CD4-positive, alpha-beta T cell treated with Interleukin-1 beta for 1 hour (primary cell): Measurements from ENCODE around the gene MLF2.

Experiments used
- DNase-seq, 2 donors: peaks; one replicate each; pipeline ENCODE4 v3.0.0-alpha.2; 2020 to 2022

The MLF2 gene

DNA sequence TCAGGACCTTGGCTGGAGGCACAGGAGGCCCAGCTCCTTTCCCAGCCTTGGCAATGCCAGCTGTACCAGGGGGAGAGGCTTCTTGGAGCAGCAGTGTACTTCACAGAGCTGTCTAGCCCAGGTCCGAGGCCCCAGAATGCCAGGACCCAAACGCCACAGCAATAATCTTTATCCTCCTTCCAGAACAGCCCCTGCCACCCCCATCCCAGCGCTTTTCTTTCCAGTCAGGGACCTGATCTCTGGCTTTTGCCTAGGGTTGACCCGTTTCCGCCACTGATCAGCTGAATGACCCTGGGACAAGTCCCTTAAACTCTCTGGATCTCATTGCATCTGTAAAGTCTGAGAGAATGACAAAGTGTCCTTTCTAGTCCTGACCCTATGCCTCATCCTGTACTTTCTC, 24.4 kb upstream of the MLF2 start:
- no peak for DNase-seq

DNA sequence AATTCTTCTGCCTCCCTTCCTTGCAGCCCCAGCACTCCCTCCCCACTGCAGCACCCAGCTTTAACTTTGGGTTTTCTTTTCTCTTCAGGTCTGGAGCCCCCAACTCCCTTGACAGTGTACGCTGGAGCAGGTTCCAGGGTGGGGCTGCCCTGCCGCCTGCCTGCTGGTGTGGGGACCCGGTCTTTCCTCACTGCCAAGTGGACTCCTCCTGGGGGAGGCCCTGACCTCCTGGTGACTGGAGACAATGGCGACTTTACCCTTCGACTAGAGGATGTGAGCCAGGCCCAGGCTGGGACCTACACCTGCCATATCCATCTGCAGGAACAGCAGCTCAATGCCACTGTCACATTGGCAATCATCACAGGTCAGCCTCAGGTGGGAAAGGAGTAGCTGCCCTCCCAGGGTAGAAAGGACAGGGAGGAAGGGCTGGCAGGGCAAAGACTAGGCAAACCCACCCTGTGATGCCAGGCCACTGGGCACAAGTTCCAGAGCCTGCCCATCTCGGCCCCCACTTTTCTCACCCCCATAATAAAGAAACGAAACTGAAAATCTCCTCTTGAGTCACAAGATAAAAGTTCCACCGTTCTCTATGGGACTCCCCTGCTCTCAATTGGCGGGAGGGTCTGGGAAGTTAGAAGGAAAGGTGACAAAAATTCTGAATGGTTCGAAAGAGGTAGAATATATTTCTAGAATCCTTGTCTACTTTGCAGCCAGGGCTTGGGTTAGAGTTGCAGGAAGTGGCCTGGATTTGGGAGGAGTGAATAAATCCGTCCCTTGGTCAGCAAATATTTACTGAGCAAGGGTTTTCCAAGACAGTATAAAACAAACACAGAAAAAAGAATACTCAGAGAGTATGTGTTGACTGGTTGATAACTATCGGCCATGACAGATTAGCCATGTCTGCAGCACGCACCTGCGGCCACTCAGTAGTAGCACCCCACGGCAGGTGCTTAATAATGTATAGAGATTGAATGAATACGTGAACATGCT, 22.5 kb upstream of the MLF2 start:
- DNase-seq = no peak

DNA sequence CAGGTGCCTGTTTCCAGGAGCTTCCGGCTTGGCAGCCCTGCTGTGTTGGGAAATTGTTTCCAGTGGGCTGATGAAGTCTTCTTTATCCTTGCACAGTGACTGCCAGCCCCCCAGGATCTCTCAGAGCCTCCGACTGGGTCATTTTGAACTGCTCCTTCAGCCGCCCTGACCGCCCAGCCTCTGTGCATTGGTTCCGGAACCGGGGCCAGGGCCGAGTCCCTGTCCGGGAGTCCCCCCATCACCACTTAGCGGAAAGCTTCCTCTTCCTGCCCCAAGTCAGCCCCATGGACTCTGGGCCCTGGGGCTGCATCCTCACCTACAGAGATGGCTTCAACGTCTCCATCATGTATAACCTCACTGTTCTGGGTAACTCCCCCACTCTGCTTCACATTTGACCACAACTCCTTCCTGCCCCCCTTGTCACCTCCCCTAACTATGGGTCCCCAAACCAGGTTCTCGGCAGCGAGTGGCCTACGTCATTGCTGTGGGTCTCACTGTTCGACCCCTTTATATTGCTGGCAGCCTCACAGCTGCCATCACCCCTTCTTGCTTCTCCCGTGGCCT, 21.6 kb upstream of the MLF2 start:
- DNase-seq = peak; percentile 58 to 74

DNA sequence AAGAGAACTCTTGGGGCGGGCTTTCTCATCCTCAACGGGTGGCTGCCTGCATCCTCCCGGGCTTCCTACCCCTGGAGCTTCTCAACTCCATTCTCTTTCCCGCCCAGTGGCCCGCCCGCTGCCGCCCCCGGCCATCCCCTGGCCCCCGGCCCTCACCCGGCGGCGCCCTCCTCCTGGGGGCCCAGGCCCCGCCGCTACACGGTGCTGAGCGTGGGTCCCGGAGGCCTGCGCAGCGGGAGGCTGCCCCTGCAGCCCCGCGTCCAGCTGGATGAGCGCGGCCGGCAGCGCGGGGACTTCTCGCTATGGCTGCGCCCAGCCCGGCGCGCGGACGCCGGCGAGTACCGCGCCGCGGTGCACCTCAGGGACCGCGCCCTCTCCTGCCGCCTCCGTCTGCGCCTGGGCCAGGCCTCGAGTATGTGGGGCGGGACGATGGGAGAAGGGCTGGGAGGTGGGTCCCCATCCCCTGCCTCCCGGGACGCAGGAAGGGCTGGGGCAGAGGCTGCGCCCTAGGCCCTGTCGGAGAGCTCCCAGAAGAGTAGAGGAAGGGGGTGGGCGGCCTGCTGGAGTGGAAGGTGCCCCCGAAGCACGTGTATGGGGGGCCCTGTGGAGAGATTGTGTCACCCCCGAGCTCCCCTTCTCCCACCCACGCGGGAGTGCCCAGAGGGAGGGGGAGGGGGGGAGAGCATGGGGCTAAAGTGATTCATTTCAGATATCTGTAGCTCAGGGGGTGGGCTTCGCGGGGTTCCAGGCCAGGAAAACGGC, 20.8 kb upstream of the MLF2 start:
- no peak for DNase-seq

DNA sequence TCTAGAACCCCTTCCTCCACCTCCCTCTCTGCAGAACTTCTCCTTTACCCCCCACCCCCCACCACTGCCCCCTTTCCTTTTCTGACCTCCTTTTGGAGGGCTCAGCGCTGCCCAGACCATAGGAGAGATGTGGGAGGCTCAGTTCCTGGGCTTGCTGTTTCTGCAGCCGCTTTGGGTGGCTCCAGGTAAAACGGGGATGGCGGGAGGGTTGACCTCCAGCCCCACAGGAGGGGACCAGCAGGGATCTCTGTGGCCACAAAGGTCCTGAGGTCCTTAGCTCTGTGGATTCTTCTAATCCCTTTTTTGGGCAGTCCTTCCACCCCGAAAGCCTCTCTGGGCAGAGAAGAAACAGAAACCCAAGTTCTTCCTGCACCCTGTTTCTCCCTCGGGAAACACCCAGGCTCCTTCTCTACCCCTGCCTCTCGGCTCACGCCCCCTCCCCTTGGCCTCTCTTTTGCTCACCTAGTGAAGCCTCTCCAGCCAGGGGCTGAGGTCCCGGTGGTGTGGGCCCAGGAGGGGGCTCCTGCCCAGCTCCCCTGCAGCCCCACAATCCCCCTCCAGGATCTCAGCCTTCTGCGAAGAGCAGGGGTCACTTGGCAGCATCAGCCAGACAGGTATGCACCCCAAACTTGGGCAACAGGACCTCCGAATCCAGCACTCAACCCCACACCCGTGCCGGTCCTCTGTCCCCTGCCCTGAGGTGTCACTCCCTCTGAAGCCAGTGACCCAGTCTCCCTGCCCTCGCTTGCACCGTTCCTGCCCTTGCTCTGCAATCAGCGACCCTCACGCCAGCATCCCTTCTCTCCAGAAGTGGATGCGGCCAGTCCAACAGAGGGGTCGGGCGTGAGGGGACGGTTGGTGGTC, 20.0 kb upstream of the MLF2 start:
- DNase-seq = no peak

DNA sequence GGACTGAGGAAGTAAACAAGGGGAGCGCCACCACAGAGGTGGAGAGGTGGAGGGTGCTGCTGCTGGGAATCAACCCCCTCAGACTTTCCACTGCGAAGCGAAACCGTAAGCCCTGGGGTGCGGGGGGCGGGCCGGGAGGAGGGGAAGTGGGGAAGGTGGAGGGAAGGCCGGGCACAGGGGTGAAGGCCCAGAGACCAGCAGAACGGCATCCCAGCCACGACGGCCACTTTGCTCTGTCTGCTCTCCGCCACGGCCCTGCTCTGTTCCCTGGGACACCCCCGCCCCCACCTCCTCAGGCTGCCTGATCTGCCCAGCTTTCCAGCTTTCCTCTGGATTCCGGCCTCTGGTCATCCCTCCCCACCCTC, 19.4 kb upstream of the MLF2 start, which contains the start of gene LAG3:
LAG3 (plus strand) TSS at position 190 of the 365 bp plus-strand sequence. CDS start 333 bp downstream, outside the sequence.
- peak in 1 of 2 donors; percentile 33 for DNase-seq

DNA sequence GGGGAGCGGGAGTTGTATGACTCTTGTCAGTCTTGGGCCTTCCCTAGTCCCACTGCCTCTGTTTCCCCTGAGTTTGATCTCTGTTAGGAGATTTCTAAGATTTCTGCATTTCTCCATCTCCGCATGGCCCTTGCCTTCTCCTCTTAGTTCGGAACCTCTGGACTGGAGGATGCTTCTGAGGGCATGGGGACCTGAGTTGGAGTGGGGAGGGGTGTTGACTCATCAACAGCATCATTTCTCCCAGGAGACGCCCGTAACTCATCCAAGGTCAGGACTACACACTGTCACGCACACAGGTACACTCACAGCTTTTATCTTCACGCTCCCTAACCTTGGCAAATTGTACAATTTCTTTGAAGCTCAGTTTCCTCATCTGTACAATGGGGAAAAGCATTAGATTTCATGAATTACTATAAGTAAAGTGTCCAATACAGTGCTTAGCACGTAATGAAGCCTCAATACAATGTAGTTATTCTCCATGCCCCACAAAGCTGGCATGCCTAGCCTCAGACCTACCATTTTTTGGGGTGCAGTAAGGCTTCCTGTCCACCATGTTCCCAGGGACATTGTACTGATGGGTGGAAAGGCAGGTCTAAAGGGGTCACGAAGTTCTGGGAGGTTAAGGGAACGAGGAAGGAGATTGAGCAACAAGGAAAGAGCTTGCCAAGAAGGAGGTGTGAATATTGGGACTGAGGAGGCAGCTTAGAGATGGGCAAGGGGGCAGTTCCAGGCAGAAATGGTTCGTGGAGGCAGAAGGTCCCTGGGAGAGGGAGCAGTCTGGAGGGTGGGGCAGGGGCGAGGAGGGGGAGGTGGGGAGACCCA, 18.8 kb upstream of the MLF2 start:
- DNase-seq = no peak

DNA sequence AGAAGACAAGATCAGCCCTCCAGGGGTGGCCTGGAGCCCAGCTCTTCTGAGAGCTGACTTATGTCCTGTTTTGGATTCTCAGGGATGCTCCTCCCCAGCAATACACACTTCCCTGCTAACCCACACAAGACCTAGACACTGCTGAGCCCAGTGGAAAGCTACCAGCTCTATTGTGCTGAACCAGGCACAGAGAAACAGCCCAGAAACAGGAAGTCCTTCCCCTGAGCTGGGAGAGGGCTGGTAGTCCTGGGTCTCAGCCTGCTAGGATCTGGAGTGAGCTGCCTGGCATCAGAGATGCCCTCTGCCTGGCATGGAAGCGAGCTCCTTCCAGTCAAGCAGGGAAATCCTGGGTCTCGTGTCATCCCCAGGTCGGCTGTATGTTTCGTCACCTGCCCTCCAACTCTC, 18.2 kb upstream of the MLF2 start:
- no peak for DNase-seq

DNA sequence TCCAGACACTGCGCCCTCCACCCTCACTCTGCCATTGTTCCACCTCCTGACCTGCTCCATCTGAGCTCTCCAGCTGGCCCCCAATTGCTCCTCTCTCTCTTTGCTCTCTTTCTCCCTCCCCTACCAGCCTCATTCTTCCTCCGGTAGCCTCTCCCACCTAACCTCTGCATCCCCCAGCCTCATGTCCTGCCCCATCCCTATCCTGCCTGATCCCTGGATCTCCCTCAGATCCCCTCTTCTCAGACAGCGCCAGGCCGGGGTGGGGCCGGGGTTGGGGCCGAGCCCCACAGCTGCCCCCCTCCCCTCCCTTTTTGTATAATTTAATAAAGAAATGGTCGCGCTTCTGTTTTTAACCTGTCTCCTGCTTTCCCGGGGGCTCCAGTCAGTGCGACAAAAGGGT, 17.7 kb upstream of the MLF2 start:
- DNase-seq = no peak

DNA sequence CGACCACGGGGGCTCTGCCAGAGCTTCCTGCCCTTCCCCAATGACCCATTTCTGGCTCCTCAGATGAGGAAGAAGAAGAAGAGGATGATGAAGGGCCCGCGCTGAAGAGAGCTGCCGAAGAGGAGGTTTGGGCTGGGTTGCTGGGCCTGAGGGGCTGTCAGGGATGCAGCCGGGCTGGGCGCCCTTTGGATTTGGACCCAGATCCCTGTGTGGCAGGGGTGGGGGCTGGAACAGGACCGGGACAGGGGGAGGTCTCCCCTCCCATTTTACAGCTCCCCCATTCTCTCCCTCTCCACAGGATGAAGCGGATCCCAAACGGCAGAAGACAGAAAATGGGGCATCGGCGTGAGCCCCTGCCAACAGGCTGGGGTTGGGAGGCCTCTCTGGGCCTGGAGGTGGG, 17.2 kb upstream of the MLF2 start:
- no peak for DNase-seq

DNA sequence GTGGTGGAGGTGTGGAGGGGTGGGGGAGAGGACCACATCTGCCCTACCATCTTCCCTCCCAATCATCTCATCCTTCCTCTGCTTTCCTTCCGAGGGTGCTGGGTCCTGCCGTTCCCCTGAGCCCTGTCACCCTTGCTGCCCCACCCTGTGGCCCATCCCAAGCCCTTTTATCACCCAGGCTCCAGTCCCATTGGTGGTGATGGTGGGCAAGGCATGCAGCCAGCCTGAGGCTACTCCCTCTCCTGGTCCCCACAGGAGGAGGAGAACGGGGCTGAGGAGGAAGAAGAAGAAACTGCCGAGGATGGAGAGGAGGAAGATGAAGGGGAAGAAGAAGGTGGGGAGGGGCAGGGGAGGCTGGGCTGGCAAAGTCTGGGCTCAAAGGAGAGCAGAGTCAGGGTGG, 16.7 kb upstream of the MLF2 start:
- no peak for DNase-seq

DNA sequence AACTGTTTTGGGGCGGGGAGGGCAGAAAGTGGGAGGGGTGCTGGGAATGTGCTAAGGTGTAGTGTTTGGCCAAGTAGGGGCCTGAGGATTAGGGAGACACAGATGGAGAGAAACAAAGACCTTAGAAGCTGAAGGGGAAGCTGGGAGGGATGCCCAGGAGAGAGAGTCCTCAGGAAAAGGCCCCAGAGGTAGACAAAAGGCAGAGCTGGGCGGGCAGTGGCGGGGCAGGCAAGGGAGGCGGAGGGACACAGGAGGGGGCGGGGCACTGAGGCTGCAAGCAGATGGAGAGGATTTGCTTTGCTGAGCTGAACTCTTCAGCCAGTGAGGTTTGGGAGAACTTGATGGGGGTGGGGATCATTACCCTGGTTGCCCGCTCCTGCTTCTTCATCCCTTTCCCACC, 16.0 kb upstream of the MLF2 start:
- DNase-seq = no peak

DNA sequence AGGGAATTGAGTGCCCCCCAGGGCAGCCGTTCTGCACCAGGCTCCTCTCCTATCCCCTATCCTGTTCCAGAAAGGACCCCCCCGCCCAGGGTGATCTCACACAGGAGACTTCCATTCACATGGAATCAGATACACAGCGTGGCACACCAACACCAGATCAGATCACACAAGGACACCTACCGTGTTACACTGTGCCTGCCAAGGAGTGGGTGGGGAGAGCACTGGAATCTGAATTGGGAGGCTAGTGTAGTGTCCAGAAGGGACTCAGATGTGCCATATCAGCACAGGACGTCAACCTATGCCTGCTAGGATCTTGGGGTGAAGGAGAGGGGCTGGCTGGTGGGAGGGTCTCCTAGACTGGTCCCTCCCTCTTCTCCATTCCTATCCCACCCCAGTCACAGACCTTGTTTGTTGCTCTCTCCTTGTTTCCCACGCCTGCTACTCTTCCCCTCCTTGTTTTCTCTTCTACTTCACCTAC, 15.5 kb upstream of the MLF2 start:
- DNase-seq = no peak

DNA sequence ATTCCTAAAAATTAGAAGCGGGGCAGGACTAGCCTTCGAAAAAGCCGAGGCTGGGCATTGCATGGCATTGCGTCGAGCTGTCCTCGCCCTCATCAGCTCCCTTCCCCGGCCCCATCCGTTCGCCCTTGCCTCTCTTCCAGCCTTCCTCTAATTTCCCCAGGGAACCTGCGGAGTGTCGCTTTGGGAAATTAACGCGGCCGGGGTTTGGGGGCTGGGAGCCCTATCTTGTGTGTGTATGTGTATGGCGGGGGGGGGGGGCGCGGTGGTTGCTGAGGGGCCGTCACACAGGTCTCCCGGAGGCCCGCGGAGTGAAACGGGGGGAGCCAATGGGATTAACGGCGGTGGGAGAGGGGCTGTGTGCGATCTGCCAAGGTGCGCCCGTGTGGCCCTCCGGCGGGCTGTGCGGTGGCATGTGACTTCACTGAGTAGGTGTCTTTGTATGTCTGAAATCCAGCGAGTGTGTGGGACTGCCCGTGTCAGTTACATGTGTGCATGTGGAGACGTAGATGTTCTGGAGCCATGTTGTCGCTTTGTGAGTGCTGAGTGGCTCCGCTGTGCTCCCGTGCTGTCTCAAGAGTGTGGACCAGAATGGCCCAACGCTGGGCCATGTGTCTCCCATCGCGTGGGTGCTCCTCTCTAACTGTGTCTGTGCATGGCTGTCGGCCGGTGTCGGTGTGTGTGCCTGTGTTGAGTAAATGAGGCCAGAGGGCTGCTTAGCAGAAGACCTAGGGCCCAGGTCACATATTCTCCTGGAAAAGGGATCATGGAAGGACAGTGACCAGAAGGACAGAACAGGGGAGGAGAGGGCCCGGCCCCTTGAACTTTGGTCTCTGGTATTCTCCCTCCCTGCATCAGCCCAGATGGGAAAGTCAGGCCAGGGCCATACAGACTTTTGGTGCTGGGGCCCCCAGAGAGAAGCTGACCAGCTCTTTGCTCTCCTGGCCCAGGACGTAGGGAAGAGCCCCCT, 14.7 kb upstream of the MLF2 start:
- no peak for DNase-seq

DNA sequence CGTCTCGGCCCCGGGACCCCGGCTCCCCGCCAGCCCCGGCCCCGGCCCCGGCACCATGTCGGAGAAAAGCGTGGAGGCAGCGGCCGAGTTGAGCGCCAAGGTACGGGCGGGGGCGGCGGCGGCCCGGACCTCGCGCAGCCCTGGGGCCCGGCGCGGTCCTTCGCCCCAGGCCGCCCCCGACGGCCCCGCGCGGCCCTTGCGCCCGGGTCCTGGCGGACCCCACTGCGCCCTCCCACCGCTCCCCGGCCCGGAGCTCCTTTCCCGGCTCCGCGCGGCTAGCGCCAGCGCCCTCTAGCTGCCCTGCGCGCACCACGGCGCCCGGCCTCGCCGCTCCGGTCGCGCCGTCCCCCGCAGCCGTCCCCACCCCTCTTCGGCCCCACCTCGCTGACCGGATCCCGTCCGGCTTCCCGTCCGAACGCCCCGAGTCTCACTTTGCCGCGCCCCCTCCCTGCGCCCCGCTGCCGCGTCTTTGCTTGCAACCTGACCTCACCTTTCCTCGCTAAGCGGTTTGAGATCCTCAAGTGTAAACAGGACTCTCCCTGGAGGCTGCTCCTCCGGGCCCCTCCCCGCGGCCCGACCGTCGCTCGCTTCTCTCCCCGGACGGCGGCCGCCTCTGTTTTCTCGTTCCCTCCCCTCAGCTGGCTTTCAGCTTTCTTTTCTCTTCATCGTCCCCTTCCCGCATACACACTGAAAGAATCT, 13.9 kb upstream of the MLF2 start:
- DNase-seq = peak; percentile 44 to 55

DNA sequence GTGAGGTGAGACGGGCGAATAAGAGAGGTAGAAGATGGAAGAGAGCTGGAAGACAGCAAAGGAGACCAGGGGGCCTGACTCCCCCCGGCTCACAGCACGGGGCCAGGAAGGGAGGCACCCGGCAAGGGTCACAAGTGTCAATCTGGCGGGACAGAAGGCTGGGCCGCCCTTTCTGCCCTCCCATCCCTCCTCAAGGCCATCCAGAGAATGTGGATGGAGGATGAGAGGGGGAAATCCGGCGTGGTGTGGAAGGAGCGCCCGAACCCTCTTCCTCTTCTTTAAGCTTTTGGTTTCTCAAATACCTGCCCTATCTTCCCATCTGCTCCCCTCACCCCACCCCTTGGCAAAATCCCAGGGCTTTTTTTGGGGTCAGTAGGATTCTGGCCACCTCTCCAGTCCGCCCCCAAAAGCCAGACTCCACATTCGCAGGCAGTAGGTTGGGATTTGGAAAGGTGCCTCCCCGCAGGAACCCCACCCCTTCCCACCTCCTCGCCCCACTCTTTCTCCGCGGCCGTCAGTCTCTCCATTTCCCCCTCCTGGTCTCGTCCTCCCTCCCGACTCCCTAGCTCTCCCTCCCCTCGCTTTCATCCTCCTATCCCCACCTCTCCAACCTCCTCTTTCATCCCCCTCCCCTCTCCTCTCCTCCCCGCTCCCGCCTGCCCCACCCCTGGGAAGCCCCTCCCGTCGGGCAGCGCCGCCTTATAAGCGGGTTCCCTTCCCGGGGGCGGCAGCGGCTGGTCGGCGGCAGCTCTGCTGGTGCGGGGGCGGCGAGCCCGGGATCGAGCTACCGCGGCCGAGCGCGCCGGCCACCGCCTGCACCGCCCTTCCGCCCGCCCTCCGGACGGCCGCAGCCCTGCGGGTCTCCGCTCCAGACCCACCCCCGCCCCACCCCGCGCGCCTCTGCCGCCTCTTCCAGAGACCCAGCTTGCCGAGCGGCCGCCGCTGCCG, 13.0 kb upstream of the MLF2 start, which contains the start of gene PTMS:
PTMS (plus strand) TSS at position 730 of the 948 bp plus-strand sequence. CDS start 343 bp downstream, outside the sequence.
- DNase-seq = no peak

DNA sequence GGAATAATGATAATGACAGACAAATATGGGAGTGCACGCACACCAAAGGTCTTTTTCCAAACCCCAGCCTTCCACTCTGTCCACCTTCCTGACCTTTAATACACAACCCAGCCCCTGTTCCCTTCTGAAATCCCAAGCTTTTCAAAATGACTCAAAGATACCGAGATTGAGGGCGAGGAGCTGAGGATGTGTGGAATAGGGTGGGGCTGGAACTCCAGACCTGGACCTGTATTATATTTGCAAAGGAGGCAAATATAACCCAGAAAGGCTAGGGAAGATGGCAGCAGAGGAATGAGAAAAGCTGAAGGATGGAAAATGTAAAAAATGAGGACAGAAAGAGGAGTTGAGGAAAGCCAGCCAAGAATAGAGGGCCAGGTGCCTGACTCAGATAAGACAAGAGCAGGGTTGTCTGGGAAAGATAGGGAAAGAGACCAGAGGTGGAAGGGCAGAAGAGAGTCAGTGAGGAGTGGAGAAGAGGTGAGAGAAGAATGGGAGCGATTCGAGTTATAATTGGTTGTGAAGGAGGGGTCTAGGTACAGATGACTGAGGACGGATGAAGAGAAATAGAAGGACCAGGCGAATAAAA, 12.2 kb upstream of the MLF2 start:
- DNase-seq = no peak
